ENCODE data around the gene INPP5A. TPM values are rescaled to one million over a fixed set of nuclear protein-coding genes. Genes with fewer than 3 reads are reported as not detected.

Gene INPP5A
- total RNA-seq, 1 donor from 2014 or later, result 14.2 TPM

DNA sequence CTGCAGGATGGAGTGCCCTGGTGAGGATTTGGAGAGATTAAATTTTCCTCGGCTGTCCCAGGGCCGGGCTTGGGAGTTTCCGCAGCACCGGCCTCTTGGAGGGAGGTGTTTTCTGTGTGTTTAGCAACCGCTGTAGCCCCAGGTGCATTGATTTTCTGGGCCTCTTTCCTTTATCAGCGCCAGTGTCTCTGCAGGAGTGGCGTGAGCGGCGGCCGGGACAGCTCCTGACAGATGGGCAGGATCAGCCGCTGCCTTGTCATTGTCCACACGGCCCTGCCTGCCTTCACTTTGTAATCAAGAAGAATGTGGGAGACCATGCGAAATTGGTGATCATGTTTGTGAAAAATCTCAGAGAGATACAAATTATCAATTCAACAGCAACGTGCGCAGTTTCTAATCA, 216.0 kb downstream of the INPP5A start:
- H3K27ac ChIP-seq, result no peak overlapping the region
- Mint-ChIP-seq H3K9me3 (no peaks in the 10 kb centered on the region), H3K4me1 (peaks cover 5% of the 10 kb centered on the region), H3K4me3 (no peak overlapping the region), H3K36me3 (peaks cover 21% of the 10 kb centered on the region), H3K27ac (no peak overlapping the region), H3K27me3 (ENCODE audit: insufficient read depth, low read depth) (peaks cover 6% of the 10 kb centered on the region)
- no peak overlapping the region for H3K4me2 ChIP-seq
- no peak for DNase-seq (ENCODE audit: low spot score)
- H3K9ac ChIP-seq, result no peak overlapping the region
- no peaks in the 10 kb centered on the region for H3K79me2 ChIP-seq (ENCODE audit: low read depth)
- H2AFZ ChIP-seq (replicated peaks), result no peak overlapping the region
- peaks cover 19% of the 10 kb centered on the region for H4K20me1 ChIP-seq (ENCODE audit: low read depth)
- peaks cover 4% of the 10 kb centered on the region for H3F3A ChIP-seq (ENCODE audit: low read depth)
- H3K4me3 ChIP-seq, result no peak overlapping the region
- no peaks in the 10 kb centered on the region for H3K36me3 ChIP-seq
- TF ChIP-seq EZH2phosphoT487 (IDR thresholded peaks at IDR 0.05) (no peak), EZH2 (IDR thresholded peaks at IDR 0.05) (no peak)
- TF ChIP-seq, protein P1, sequence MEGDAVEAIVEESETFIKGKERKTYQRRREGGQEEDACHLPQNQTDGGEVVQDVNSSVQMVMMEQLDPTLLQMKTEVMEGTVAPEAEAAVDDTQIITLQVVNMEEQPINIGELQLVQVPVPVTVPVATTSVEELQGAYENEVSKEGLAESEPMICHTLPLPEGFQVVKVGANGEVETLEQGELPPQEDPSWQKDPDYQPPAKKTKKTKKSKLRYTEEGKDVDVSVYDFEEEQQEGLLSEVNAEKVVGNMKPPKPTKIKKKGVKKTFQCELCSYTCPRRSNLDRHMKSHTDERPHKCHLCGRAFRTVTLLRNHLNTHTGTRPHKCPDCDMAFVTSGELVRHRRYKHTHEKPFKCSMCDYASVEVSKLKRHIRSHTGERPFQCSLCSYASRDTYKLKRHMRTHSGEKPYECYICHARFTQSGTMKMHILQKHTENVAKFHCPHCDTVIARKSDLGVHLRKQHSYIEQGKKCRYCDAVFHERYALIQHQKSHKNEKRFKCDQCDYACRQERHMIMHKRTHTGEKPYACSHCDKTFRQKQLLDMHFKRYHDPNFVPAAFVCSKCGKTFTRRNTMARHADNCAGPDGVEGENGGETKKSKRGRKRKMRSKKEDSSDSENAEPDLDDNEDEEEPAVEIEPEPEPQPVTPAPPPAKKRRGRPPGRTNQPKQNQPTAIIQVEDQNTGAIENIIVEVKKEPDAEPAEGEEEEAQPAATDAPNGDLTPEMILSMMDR (IDR thresholded peaks at IDR 0.05), result no peak
- H3K9me3 ChIP-seq (ENCODE audit: low read depth), result no peaks in the 10 kb centered on the region
- peaks cover 23% of the 10 kb centered on the region for H3K27me3 ChIP-seq
- no peaks in the 10 kb centered on the region for H3K4me1 ChIP-seq

DNA sequence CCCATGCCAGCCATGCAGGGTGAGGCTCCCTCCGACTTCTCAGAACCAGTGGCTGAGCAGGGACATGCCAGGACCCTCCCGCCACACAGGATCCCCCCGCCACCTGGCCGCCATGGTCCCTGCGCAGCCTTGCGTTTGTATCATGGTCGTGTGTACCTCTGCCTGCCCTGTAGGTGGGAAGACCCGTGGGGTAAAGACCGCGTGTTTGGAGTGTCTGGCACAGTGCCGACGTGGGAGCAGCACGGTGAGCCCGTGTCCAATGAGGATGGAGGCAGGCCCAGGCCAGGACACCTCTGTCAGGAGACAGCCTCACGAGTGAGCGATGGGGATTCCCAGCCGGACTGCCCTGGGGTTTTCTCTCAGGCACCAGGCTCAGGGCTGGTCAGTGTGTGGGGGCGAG, 216.5 kb downstream of the INPP5A start:
- Mint-ChIP-seq H3K9me3 (no peaks in the 10 kb centered on the region), H3K27me3 (ENCODE audit: insufficient read depth, low read depth) (peaks cover 5% of the 10 kb centered on the region), H3K36me3 (peaks cover 21% of the 10 kb centered on the region), H3K27ac (peak overlapping the region; percentile 37), H3K4me1 (peaks cover 5% of the 10 kb centered on the region), H3K4me3 (no peak overlapping the region)
- Histone ChIP-seq H3K9ac (no peak overlapping the region), H3K36me3 (no peaks in the 10 kb centered on the region), H2AFZ (replicated peaks) (no peak overlapping the region), H3K4me3 (no peak overlapping the region), H3K79me2 (ENCODE audit: low read depth) (no peaks in the 10 kb centered on the region), H4K20me1 (ENCODE audit: low read depth) (peaks cover 14% of the 10 kb centered on the region), H3K9me3 (ENCODE audit: low read depth) (no peaks in the 10 kb centered on the region), H3K4me2 (no peak overlapping the region), H3K4me1 (no peaks in the 10 kb centered on the region), H3K27me3 (peaks cover 18% of the 10 kb centered on the region), H3F3A (ENCODE audit: low read depth) (peaks cover 4% of the 10 kb centered on the region), H3K27ac (no peak overlapping the region)
- no peak for TF ChIP-seq EZH2phosphoT487 (IDR thresholded peaks at IDR 0.05)
- TF ChIP-seq, protein P1 (IDR thresholded peaks at IDR 0.05), result no peak
- no peak for TF ChIP-seq EZH2 (IDR thresholded peaks at IDR 0.05)
- DNase-seq (ENCODE audit: low spot score), result no peak

DNA sequence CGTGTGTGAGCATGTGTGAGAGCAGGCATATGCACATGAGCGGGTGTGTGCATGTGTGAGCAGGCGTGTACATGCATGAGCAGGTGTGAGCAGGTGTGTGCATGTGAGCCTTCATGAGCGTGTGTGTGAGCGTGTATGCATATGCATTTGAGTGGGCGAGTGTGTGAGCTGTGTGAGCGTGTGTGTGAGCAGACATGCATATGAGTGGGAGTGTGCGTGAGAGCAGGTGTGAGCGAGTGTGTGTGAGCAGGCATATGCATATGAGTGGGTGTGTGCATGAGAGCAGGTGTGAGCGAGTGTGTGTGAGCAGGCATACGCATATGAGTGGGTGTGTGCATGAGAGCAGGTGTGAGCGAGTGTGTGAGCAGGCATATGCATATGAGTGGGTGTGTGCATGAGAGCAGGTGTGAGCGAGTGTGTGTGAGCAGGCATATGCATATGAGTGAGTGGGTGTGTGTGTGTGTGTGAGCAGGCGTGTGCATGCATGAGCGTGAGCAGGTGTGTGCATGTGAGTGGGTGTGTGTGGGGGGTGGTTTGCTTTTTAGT, 217.7 kb downstream of the INPP5A start:
- no peaks in the 10 kb centered on the region for H3K9me3 Mint-ChIP-seq

More for the DNA sequence above, 217.7 kb downstream of the INPP5A start:
- Histone ChIP-seq H3K27ac (no peak overlapping the region), H2AFZ (replicated peaks) (no peak overlapping the region), H3K9ac (no peak overlapping the region), H3K4me3 (no peak overlapping the region), H4K20me1 (ENCODE audit: low read depth) (peaks cover 2% of the 10 kb centered on the region), H3K79me2 (ENCODE audit: low read depth) (no peaks in the 10 kb centered on the region), H3K9me3 (ENCODE audit: low read depth) (no peaks in the 10 kb centered on the region), H3F3A (ENCODE audit: low read depth) (peaks cover 4% of the 10 kb centered on the region), H3K27me3 (peaks cover 8% of the 10 kb centered on the region), H3K4me2 (no peak overlapping the region), H3K4me1 (no peaks in the 10 kb centered on the region), H3K36me3 (no peaks in the 10 kb centered on the region)
- TF ChIP-seq EZH2 (IDR thresholded peaks at IDR 0.05) (no peak), EZH2phosphoT487 (IDR thresholded peaks at IDR 0.05) (no peak)
- TF ChIP-seq, protein P1 (IDR thresholded peaks at IDR 0.05), result no peak
- Mint-ChIP-seq H3K27ac (no peak overlapping the region), H3K36me3 (peaks cover 20% of the 10 kb centered on the region), H3K4me1 (peaks cover 5% of the 10 kb centered on the region), H3K27me3 (ENCODE audit: insufficient read depth, low read depth) (peaks cover 8% of the 10 kb centered on the region), H3K4me3 (no peak overlapping the region)
- DNase-seq (ENCODE audit: low spot score), result no peak
